Measurements from ENCODE around the gene SYPL1.

SYPL1 gene

DNA sequence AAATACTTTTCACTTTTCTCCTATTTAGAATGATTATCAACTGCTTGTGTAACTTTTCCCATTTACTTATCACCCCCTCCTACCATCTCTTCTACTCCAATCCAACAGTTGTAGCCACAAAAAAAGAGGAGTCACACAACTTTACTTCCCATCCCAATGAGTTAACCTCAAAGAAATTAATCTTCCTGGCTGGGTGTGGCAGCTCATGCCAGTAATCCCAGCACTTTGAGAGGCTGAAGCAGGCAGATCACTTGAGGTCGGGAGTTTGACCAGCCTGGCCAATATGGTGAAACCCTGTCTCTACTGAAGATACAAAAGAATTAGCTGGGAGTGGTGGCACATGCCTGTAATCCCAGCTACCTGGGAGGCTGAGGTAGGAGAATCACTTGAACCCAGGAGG, 19.9 kb downstream of the SYPL1 start:
- no peak for DNase-seq (ENCODE audit: low spot score)

DNA sequence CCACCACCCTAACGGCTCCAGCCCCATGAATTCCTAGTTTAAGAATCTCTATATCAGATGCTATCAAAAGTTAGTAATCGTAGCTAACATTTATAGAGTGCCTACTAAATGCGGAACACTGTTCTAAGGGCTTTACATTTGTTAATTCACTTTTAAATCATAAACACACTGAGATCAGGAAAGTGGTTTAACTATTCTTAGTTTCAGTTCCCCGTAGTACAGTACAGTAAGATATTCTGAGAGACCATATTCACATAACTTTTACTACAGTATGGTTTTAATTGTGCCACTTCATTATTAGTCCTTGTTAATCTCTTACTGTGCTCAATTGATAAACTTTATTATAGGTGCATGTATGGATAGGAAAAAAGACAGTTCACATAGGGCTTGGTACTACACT, 22.5 kb downstream of the SYPL1 start:
- no peak for DNase-seq (ENCODE audit: low spot score)

DNA sequence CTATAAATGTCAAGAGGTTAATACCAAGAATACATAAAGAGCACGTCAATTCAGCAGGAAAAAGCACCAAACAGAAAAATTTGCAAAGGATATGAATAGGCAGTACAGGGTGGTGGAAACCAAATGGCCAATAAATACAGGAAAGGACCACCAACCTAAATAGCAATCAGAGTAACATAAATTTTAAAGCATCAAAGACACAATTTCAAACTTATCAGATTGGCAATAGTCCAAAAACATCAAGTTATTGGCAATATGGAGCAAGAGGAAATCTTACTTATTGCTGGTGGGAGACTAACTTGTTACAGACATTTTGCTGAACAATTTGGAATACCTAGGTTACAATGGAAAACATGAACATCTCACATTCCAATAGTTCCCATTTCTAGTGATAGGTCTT, 24.1 kb downstream of the SYPL1 start:
- no peak for DNase-seq (ENCODE audit: low spot score)

DNA sequence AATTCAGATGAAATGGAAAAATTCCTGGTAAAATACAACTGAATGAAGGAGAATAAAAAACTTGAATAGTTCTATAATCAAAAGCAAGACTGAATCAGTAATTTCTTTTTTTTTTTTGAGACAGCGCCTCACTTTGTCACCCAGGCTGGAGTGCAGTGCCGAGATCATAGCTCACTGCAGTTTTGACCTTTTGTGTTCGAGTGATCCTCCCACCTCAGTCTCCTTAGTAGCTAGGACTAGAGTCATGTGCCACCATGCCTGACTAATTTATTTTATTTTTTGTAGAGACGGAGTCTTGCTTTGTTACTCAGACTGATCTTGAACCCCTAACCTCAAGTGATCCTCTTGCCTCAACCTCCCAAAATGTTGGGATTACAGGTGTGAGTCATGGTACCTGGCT, 26.1 kb downstream of the SYPL1 start:
- no peak for DNase-seq (ENCODE audit: low spot score)

DNA sequence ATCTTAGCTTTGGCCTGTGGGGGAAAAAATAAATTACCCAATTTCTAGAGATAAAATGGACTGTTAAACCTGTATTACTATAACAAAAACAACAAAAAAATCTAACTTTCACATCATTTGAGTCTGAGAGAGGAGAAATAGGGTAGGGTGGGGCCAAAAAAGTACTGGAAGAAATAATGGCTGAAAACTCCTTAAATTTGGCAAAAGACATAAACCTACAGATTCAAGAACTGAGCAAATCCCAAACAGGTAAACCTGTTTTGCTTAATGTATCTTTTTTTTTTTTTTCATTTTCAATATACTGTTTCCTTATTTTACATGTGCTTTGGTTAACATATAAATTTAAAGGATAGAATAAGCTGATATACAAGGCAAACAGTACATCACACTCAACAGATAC, 27.1 kb downstream of the SYPL1 start:
- no peak for DNase-seq (ENCODE audit: low spot score)

DNA sequence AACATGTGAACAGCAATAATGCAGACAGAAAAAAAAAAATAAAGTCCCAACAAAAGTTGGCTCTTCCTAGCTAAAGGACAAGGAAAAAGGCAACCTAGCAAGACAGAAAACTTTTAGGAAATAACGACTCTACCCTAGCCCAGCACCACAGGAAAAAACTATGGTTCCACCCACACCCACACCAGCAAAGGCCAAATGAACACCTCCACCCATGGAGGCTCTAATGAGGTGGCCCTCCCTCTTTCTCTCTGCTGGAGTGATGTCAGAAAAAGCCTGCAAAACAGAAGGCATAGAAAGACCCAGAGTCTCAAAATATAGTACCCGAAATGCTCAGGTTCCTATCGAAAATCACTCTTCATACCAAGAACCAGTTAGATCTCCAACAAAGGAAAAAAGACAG, 28.4 kb downstream of the SYPL1 start:
- DNase-seq (ENCODE audit: low spot score), result no peak

DNA sequence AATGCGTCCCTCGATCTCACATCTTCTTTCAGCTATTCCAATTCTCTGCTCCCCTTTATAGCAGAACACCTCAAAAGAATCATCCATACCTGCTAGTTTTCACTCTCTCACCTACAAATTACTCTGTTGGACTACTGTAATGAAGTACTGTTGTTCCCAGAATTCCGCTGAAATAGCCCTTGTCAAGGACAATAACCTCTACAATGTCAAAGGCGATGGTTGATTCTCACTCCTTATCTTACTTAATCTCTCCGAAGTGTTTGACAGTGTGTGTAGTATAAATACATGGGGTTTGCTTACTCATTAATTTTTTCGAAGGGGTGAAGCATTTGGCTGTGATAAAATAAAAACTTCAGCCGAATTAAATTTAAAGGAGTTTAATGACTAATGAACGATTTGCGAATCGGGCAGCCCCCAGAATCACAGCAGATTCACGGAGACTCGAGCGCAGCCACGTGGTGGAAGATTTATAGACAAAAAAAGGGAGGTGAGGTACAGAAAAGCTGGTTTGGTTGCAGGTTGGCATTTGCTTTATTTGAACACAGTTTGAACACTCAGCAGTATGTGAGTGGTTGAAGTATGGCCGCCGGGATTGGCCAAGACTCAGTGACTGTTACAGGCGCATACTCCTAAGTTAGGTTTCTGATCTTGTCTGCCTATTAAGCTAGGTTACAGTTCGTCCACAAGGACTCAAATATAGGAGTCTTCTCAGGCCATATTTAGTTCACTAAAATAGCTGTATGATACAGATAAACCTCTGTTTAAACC, 29.8 kb downstream of the SYPL1 start:
- no peak for DNase-seq (ENCODE audit: low spot score)

DNA sequence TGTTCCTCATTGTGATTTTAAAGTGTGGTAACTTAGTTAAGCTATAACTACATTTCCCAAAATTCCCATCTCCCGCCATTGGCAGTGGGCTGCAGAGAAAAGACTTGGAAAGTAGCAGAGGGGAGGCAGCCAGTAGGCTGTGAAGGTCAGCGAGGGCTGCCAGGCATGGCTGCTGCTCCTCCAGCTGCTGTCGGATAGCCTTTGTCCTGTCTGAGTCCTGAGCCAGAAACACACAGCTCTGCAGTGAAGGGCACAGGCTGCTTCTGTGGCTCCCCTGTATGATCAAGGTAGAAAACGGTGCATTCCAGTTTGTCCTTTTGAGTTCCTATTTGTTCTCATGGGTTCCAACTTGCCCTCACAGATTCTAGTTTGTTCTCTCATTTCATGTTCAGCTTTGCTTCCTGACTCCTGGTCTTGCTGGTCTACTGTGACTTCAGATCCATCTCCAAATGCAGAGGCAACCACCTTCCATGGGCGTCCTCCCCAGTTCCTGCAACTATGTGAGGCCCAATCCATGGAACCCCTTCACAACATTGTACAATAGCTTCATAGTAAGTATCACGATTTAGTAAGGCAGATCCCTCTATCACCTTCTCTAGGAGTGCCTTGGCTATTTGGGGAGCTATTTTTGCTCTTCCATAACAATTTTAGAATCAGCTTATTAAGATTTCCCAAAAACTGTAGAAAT, 31.7 kb downstream of the SYPL1 start:
- DNase-seq (ENCODE audit: low spot score), result no peak

DNA sequence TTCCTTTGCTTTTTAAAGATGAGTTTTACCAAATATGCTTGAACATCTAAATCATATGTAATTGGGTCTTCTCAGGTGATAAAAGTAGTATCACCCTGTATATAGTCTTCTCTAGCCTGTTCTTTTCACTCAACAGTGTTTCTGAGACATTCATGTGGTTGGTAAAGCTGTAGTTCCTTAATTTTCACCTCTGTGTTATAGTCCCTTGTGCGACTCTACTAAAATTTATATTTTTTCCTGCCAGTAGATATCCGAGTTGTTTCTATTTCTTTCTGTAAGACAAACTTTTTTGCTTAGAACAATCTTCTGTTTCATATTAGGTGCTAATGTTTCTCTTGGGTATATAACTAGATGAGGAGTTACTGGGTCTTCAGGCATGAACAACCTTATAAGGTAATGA, 35.6 kb downstream of the SYPL1 start:
- no peak for DNase-seq (ENCODE audit: low spot score)

DNA sequence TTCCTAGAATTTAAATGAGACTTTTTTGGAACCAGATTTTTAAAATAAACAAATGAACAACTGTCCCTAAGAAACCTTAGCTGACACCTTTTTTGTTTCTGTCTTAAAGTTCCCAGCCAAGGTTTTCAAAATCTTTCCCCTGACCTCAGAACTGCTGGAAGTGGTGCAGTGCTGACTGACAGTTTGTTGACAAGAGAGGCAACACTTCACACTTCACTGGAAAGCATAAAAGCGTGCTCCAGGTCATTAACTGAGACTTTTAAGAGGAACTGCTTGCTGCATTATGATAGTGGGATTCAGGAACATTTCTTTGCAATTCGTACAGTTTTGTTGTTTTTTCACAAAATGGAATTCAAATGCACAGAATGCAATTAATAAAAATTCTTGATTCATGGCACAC, 36.2 kb downstream of the SYPL1 start:
- no peak for DNase-seq (ENCODE audit: low spot score)

DNA sequence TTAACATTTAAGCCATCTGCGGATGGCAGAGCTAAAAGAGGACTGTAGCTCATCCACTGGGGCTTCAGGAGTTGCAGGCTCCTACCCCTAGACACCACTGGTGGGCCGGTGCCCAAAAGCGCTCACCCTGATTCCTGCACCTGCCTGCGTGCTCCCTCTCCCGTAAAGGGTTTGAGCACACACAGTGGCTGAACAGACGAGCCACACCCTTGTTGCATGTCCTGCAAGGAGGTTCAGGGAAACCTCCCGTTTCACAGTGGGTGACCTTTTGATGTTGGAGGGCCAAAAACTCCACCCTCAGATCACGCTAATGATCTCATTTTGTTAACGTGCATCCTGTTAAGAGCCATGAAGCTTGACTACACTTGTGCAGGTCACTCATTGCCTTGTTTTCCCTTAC, 37.9 kb downstream of the SYPL1 start:
- DNase-seq (ENCODE audit: low spot score), result no peak

DNA sequence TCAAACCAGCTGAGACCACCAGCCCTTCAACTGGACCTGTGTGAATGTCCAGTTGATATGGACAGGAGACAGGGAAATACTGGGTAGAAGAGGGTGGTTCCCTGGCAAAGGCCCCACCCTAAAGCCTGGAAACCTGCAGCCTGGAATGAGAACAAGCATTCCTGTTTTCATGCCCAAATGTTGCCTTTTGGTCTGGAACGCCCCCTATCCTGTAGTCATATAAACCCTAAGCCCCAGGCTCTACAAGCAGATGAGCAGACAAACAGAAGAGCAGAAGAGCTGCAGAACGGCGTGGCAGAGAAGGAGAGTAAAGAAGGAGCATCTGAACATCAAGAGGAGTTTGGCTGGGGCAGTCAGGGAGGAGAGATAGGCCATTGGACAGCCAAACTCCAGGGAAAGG, 38.4 kb downstream of the SYPL1 start:
- DNase-seq (ENCODE audit: low spot score), result no peak

DNA sequence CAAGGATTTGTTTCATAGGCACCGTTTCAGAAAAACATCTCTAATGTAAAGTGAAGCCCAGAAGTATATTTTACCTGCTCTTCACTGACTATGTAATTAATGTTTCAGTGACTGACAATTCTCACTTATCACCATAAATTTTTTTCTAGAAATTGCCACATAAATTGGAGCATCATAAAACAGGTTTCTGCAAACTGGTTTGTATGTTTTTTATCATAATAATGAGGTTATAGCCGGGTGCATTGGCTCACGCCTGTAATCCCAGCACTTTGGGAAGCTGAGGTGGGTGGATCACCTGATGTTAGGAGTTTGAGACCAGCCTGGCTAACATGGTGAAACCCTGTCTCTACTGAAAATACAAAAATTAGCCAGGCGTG, 39.4 kb downstream of the SYPL1 start:
- DNase-seq (ENCODE audit: low spot score), result no peak

DNA sequence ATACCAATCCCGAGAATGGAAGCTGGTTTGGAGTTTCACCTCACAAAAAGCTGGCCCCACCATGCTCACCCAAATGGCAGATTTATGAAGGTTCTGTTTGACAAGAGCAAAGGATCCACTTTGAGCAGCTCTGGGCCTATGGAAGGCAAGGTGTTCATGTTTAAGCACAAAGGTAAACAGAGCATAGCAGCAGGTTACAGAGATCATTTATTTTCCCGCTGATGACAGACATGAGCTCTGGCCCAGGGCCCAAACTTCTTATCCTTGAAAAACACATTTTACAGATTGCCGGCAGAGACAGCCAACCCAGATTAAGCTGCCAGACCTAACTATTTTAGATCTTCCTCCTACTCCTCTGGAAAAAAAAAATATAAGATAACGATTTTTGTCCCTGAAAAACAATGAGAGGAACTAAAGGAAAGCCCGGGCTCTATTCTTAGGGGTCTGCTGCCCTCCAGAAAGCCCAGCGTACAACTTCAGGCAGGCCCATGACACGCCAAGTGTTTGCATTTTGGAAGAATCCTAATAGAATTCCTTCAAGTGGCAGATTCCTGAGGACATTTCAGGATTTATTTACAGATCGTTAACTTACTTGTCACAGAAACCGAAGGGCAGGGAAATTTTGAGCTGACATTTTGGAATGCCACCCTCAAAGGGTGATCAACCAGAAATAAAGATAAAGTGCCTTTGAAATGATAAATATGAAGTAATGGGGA, 40.0 kb downstream of the SYPL1 start:
- no peak for DNase-seq (ENCODE audit: low spot score)

DNA sequence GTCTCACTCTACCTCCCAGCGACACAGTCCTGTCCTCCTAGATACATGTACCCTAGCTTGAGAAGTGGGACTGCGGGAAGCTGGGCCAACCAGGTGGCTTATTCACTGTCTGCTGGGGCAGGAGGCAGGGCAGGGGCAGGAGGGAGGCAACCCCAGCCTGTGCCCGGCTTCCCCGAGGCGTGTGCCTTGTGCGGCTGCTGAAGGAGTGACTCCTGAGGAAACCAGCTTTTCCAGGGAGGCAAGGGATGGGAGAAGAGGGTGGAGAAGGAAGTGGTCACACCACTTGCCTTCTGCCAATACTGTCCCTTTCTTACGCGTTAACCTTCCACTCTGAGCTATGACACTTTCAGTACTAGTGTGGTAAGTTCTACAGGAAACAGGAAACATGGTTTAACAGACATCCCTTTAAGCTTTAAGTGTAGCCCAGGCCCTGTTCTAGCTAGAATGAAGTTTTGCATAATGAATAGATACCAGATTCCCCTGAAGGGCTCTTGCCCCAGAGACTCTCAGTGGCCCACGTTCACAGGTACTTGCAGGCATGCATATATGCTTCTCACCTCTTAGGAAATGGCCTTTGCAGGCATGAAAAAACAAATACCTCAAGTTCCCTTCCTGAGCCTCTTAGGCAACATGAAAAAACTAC, 40.6 kb downstream of the SYPL1 start:
- peak; percentile 67 for DNase-seq (ENCODE audit: low spot score)

DNA sequence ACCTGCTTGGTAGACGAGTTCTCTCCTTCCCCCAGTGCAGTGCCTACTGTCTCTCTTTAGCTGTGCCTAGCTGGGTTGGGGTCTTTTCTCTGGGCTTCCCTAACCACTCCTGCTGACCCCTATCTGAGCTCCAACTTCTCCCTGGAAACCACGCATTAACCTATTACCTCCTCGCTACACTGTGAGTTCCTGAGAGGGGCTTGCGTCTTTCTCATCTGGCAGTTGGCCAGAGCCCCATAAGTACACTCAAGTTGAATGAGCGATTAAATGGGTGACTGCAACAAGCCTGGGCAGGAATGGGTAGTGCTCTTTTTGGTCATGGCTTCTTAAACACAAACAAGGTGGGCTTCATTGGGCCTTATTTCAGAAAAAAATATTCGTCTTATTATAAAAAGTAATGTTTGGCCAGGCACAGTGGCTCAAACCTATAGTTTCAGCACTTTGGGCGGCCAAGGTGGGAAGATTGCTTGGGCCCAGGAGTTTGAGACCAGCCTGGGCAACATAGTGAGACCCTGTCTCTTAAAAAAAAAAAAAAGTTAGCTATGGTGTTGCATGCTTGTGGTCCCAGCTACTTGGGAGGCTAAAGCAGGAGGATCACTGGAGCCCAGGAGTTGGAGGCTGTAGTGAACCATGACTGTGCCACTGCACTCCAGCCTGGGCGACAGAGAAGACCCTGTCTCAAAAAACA, 41.4 kb downstream of the SYPL1 start:
- no peak for DNase-seq (ENCODE audit: low spot score)

DNA sequence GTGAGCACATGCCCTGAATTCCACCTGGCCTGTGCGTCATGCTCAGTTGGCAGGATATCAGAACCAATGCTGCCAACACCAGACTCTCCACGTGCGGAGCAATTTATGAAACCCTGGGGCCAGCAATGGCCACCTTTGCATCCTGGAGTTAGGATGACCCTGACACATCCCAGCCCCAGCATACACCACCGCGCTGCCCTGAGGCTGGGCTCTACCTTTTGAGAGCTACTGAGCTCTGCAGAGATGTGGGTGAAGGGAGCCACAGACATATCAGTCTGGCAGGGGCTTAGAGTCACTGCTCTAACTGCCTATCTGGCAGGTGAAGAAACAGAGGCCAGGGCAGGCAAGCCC, 41.9 kb downstream of the SYPL1 start:
- DNase-seq (ENCODE audit: low spot score), result no peak

DNA sequence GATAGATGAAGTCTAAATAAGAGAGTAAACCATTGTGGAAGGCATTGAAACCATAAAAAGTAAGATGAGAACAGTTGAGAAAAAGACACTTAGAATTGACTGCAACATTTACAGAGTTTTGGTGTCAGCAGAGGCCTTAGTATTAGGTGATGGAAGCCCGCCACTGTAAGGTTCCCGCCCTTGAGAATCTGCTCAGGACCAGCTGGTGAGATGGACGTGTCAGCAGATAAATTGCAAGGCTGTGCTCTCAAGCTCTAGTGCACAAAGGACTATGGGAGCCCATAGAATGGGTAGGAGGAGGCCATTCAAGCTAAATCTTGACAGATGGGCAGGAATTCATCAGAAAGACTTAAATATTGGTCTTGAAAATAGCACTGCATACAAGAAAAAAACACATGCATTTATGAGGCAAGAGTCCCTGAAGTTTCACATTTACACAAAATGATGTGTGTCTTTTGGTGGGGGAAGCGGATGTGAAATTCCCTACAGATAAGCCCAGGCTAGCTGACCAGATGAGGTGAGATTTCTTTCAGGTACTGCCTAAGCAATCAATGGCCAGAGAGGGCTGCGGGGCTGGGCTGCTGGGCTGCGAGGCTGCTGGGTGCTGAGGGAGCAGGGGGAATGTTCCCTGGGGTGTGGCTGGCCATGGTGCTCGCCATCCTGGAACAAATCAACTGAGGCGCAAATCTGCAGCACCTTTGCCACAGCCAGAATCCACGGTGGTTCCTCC, 42.5 kb downstream of the SYPL1 start:
- no peak for DNase-seq (ENCODE audit: low spot score)

DNA sequence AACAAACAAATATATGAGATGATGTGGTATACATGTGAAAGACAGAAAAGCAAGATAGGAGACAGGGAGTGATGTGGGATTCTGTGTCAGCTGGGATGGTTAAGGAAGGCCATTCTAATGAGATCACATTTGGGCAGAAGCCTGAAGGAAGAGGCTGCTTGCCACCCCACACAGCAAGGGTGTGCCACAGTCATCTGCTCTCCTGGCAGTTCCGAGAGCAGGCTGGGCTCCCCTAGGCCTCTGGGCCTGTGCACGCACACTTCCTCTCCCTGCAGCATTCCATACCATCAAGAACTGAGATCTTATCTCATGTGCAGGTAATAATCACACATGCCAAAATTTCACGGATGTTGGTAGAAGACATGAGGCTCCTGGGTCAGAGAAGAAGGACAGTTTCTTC, 43.1 kb downstream of the SYPL1 start:
- no peak for DNase-seq (ENCODE audit: low spot score)

DNA sequence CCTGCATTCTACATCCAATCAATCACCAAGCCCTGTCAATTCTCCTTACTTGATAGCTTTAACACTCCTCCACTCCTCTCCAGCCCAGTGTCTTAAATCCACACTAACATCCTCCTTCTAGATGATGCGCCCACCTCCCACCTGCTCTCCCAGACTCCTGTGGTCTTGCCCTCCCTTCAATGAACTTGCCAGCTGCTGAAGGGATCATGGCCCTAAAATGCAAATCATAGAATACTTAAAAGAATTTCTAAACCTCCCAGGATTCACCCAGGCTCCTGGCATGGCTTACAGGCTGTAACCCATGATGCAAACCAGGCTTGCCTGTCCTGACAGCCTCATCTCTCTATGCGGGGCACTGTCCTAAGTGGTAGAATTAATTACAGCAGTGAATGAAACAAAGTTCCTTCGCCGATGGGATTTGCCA, 43.6 kb downstream of the SYPL1 start:
- no peak for DNase-seq (ENCODE audit: low spot score)

DNA sequence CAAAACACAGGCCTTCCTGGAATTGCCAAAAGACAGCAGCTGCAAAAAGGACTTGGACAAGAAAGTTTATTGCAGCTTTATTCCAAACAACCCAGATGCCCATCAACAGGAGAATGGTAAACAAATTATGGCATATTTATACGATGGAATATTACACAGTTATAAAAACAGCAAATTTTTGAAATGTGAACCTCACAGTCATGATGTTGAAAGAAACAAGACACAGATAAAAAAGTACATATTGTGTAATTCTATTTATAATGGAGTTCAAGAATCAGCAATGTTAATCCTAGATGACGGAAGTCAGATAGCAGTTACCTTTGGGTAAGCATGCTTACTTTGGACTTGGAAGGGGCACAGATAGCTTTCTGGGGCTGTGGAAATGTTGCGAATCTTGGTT, 44.4 kb downstream of the SYPL1 start:
- no peak for DNase-seq (ENCODE audit: low spot score)

Data from CD4-positive, alpha-beta T cell treated with Interleukin-6 at 100 ng/mL for 8 hours (primary cell).